Raji (cell line): Measurements from ENCODE around the gene SYNE3.

Source experiments
- POLR2A ChIP-seq: IDR thresholded peaks from 2 replicates; pipeline ENCODE4 v1.6.1; 2011; ENCODE audit warnings: low read depth, low read length, control low read depth; ENCODE audit not compliant: insufficient read depth

The SYNE3 gene

GRCh38 chr14:95508377-95508776, 8.1 kb downstream of the SYNE3 start:
- TF ChIP-seq POLR2A, result no peak

- TF ChIP-seq POLR2A, result no peak
These were observed 8.7 kb downstream of the SYNE3 start for GRCh38 chr14:95507701-95508103.

- no peak for TF ChIP-seq POLR2A
These were observed 9.3 kb downstream of the SYNE3 start for GRCh38 chr14:95507174-95507573.

- no peak for TF ChIP-seq POLR2A
These were observed 11.3 kb downstream of the SYNE3 start for GRCh38 chr14:95505030-95505589.

GRCh38 chr14:95504135-95505029, 12.1 kb downstream of the SYNE3 start:
- TF ChIP-seq POLR2A, result no peak

GRCh38 chr14:95503365-95504134, 12.9 kb downstream of the SYNE3 start:
- TF ChIP-seq POLR2A, result no peak

- no peak for TF ChIP-seq POLR2A
These were observed 14.0 kb downstream of the SYNE3 start for GRCh38 chr14:95502381-95502950.

- no peak for TF ChIP-seq POLR2A
These were observed 15.6 kb downstream of the SYNE3 start for GRCh38 chr14:95500772-95501401.

GRCh38 chr14:95500201-95500681, 16.2 kb downstream of the SYNE3 start:
- TF ChIP-seq POLR2A, result no peak

GRCh38 chr14:95499354-95499750, 17.1 kb downstream of the SYNE3 start:
- no peak for TF ChIP-seq POLR2A

GRCh38 chr14:95498622-95499353, 17.7 kb downstream of the SYNE3 start:
- TF ChIP-seq POLR2A, result no peak

- no peak for TF ChIP-seq POLR2A
These were observed 18.9 kb downstream of the SYNE3 start for GRCh38 chr14:95497561-95498011.

GRCh38 chr14:95496690-95497259, 19.7 kb downstream of the SYNE3 start:
- TF ChIP-seq POLR2A, result no peak
